SU-DHL-6 (cell line): ENCODE results near the gene SKIDA1.

Experiments
- H2AFZ ChIP-seq: fragments of 200-600 bp; sonication (generic); 2 replicates; pipeline ENCODE4 v1.6.1; 2014; ENCODE audit warnings: low read depth, mild to moderate bottlenecking, moderate library complexity, mixed read lengths, antibody characterized with exemption, low read length; ENCODE audit not compliant: severe bottlenecking
- H3F3A ChIP-seq: fragments of 200-600 bp; shearing (Covaris generic); 2 replicates; pipeline ENCODE4 v1.6.0; 2016; ENCODE audit warnings: antibody characterized with exemption, mild to moderate bottlenecking; ENCODE audit not compliant: insufficient read depth
- H3K27ac ChIP-seq: fragments of 200-600 bp; sonication (generic); 2 replicates; pipeline ENCODE4 v1.5.1; 2016; ENCODE audit warnings: low read depth, mild to moderate bottlenecking, low read length, moderate library complexity, mixed read lengths
- H3K27me3 ChIP-seq: fragments of 200-600 bp; sonication (generic), shearing (Covaris generic); 2 replicates; pipeline ENCODE4 v1.6.0; 2014; ENCODE audit warnings: mild to moderate bottlenecking, low read length
- H3K36me3 ChIP-seq: fragments of 200-600 bp; sonication (generic); 2 replicates; pipeline ENCODE4 v1.6.1; 2014; ENCODE audit warnings: mild to moderate bottlenecking, low read length, mixed read lengths
- H3K4me2 ChIP-seq: fragments of 300-600, 200-600 bp; shearing (Covaris generic), sonication (generic); 2 replicates; pipeline ENCODE4 v1.6.0; 2014; ENCODE audit warnings: low read length, low read depth, mild to moderate bottlenecking; ENCODE audit not compliant: poor library complexity, severe bottlenecking
- H3K4me3 ChIP-seq: fragments of 200-600 bp; sonication (generic); 2 replicates; pipeline ENCODE4 v1.5.1; 2014; ENCODE audit warnings: antibody characterized with exemption, low read length, mild to moderate bottlenecking, mixed read lengths; ENCODE audit not compliant: insufficient read depth, poor library complexity, severe bottlenecking
- H3K79me2 ChIP-seq: fragments of 200-600 bp; sonication (generic); 2 replicates; pipeline ENCODE4 v1.6.1; 2014; ENCODE audit warnings: mild to moderate bottlenecking, low read length, moderate library complexity; ENCODE audit not compliant: insufficient read depth
- H3K9ac ChIP-seq: fragments of 200-600 bp; sonication (generic); 2 replicates; pipeline ENCODE4 v1.7.0; 2014; ENCODE audit warnings: mild to moderate bottlenecking, low read length
- H3K9me2 ChIP-seq: fragments of 200-600 bp; sonication (generic); replicated peaks from 2 replicates; pipeline ENCODE4 v1.6.1; 2014; ENCODE audit warnings: low read length; ENCODE audit not compliant: insufficient read depth
- H3K9me3 ChIP-seq: fragments of 200-600 bp; sonication (generic); 2 replicates; pipeline ENCODE4 v1.6.1; 2014; ENCODE audit warnings: low read length, mixed read lengths; ENCODE audit not compliant: insufficient read depth
- H4K20me1 ChIP-seq: fragments of 200-600 bp; sonication (generic); 2 replicates; pipeline ENCODE4 v1.6.1; 2014; ENCODE audit warnings: low read depth, mild to moderate bottlenecking, antibody characterized with exemption, low read length, moderate library complexity, mixed read lengths
- EZH2phosphoT487 ChIP-seq: fragments of 200-600 bp; sonication (generic), shearing (Covaris generic); conservative IDR thresholded peaks from 2 replicates; pipeline ENCODE4 v1.6.1; 2018; ENCODE audit warnings: mild to moderate bottlenecking, antibody characterized with exemption, low read length, moderate library complexity, mixed read lengths
- TF ChIP-seq, protein P1 (sequence below): fragments of 200-600 bp; sonication (generic); IDR thresholded peaks from one replicate; pipeline ENCODE4 v1.5.1; 2017; ENCODE audit warnings: antibody characterized with exemption, mild to moderate bottlenecking, low read length, moderate library complexity; ENCODE audit not compliant: insufficient read depth, poor library complexity, severe bottlenecking

Gene SKIDA1

DNA sequence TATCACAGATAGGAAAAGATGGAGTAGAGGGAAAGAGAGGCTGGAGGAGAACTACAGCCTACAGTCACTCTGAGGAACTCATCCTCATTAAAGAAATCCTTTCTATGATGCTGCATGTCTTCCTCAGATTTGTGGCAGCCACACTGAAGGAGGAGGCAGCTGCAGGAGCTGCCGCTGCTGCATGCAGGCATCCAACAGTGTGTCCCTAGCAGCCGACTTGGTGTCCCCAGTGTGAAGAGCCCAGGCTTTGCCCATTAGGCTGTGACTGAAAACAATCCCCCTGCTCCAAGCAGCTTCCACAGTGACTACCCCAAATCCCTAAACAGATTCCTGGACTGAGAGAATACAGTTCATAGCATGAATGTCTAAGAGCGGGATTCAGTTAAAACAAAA, 23.1 kb downstream of the SKIDA1 start:
- no peaks in the 10 kb centered on the region for H3K9me2 ChIP-seq
- H3K79me2 ChIP-seq = no peaks in the 10 kb centered on the region
- no peaks in the 10 kb centered on the region for H4K20me1 ChIP-seq
- no peak overlapping the region for H3K9ac ChIP-seq
- no peak overlapping the region for H3K4me2 ChIP-seq
- no peaks in the 10 kb centered on the region for H3F3A ChIP-seq
- H3K4me3 ChIP-seq = no peak overlapping the region
- no peak overlapping the region for H3K27ac ChIP-seq
- H3K36me3 ChIP-seq = no peaks in the 10 kb centered on the region
- no peaks in the 10 kb centered on the region for H3K9me3 ChIP-seq
- no peak overlapping the region for H2AFZ ChIP-seq
- no peaks in the 10 kb centered on the region; the same call in 1 of the 2 replicates for H3K27me3 ChIP-seq
- no peak for TF ChIP-seq EZH2phosphoT487

DNA sequence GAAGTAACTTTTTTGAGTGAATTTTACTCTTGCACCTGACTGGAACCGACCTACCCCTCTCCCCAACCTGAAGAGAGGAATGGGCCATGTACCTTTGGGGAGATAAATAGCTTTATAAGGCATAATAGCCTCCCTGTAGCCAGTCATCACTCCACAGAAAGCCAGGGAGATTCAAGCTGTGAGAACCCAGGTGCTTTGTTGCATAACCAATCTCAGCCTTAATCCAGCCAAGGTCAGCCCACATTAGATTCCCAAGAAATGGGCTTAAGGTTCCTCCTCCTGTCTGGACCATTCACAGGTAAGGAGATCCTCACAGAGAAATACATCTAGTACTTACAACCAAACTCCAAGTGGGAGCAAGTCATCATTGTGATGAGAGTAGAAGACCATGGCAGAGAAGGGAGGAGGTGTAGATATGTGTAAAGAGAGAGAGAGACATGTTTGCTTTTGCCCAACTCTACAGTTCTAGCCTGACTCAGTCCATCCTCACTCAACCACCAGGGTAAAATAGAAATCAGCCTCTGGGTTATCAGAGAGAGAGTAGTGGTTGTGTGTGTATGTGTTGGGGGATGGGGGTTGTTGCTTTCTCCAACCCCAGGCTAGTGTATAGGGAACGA, 23.6 kb downstream of the SKIDA1 start:
- H3K4me2 ChIP-seq = no peak overlapping the region
- H3K27ac ChIP-seq = no peak overlapping the region
- no peaks in the 10 kb centered on the region for H3F3A ChIP-seq
- TF ChIP-seq, protein P1, sequence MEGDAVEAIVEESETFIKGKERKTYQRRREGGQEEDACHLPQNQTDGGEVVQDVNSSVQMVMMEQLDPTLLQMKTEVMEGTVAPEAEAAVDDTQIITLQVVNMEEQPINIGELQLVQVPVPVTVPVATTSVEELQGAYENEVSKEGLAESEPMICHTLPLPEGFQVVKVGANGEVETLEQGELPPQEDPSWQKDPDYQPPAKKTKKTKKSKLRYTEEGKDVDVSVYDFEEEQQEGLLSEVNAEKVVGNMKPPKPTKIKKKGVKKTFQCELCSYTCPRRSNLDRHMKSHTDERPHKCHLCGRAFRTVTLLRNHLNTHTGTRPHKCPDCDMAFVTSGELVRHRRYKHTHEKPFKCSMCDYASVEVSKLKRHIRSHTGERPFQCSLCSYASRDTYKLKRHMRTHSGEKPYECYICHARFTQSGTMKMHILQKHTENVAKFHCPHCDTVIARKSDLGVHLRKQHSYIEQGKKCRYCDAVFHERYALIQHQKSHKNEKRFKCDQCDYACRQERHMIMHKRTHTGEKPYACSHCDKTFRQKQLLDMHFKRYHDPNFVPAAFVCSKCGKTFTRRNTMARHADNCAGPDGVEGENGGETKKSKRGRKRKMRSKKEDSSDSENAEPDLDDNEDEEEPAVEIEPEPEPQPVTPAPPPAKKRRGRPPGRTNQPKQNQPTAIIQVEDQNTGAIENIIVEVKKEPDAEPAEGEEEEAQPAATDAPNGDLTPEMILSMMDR = no peak
- TF ChIP-seq EZH2phosphoT487 = no peak
- no peak overlapping the region for H2AFZ ChIP-seq
- no peaks in the 10 kb centered on the region for H3K79me2 ChIP-seq
- H3K36me3 ChIP-seq = no peaks in the 10 kb centered on the region
- no peaks in the 10 kb centered on the region for H3K9me3 ChIP-seq
- H3K9me2 ChIP-seq = no peaks in the 10 kb centered on the region
- H3K27me3 ChIP-seq = no peaks in the 10 kb centered on the region; the same call in 1 of the 2 replicates
- H3K4me3 ChIP-seq = no peak overlapping the region
- H4K20me1 ChIP-seq = no peaks in the 10 kb centered on the region
- H3K9ac ChIP-seq = no peak overlapping the region

DNA sequence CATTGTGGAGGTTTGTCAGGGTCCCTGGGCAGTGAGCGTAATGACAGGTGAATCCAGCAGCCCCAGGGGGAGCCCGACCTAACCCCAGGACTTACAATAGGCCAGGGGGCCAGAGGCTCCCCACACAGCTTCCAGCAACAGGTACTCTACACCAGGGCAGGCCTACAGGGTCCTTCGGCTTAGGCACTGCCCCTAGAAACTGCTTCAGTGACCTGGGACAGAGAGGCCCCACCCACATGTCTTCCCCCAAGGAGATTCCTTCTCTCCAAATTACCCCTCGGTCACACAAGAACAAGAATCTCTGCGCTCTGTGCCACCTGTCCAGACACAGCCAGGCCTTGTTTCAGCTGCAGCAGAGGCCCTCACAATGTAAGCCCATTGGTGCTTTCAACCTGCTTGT, 24.4 kb downstream of the SKIDA1 start:
- Histone ChIP-seq H3F3A (no peaks in the 10 kb centered on the region), H3K4me2 (no peak overlapping the region), H3K9me3 (no peaks in the 10 kb centered on the region), H3K9ac (no peak overlapping the region), H3K27ac (no peak overlapping the region), H3K79me2 (no peaks in the 10 kb centered on the region), H3K4me3 (no peak overlapping the region), H4K20me1 (no peaks in the 10 kb centered on the region), H3K27me3 (no peaks in the 10 kb centered on the region; the same call in 1 of the 2 replicates), H3K9me2 (no peaks in the 10 kb centered on the region), H3K36me3 (no peaks in the 10 kb centered on the region), H2AFZ (no peak overlapping the region)
- TF ChIP-seq EZH2phosphoT487 = no peak
- TF ChIP-seq, protein P1 = no peak

DNA sequence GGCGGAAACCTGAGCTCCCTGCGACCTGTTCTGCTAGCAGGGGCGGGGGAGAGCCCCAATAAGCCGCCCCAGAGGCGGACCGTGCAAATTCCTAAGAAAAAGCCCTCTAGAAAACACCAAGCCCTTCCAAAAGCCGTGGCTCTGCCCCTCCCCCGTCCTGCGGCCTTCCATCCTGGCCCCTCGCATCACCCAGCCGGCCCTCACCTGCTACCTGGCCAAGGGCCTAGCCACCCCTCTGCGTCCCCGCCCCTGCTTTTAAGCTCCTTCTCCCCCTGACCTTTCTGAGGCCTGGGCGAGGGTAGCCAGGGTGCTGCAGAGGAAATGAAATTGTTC, 24.9 kb downstream of the SKIDA1 start:
- Histone ChIP-seq H3K4me2 (no peak overlapping the region), H3K27me3 (no peaks in the 10 kb centered on the region; the same call in 1 of the 2 replicates), H3K4me3 (no peak overlapping the region)

More for the DNA sequence above, 24.9 kb downstream of the SKIDA1 start:
- Histone ChIP-seq H3K27ac (no peak overlapping the region), H2AFZ (no peak overlapping the region), H3K9me3 (no peaks in the 10 kb centered on the region), H3K9me2 (no peaks in the 10 kb centered on the region), H3K9ac (no peak overlapping the region), H3F3A (no peaks in the 10 kb centered on the region), H3K79me2 (no peaks in the 10 kb centered on the region), H3K36me3 (no peaks in the 10 kb centered on the region), H4K20me1 (no peaks in the 10 kb centered on the region)
- TF ChIP-seq EZH2phosphoT487 = no peak
- TF ChIP-seq, protein P1 = no peak
